NCI-H146 treated with DMSO at 0.1 percent for 48 hours (cell line): ENCODE measurements around the gene PAMR1.
A peak's percentile ranks its signal among the peaks of the same experiment; 100 is the strongest.

Source experiments
- DNase-seq: peaks from one replicate; lab custom pipeline; 2025; ENCODE audit not compliant: unreplicated experiment; lab: John Stamatoyannopoulos, UW

Gene PAMR1

GRCh38 chr11:35407041-35407440 lies 118.4 kb downstream of the PAMR1 start:
- DNase-seq: no peak

GRCh38 chr11:35404388-35404775 lies 121.0 kb downstream of the PAMR1 start:
- no peak for DNase-seq

- DNase-seq: no peak
Observed at GRCh38 chr11:35403765-35404387, 121.5 kb downstream of the PAMR1 start.

GRCh38 chr11:35402751-35403660 lies 122.4 kb downstream of the PAMR1 start:
- DNase-seq: no peak

- DNase-seq: no peak
Observed at GRCh38 chr11:35398881-35399280, 126.5 kb downstream of the PAMR1 start.

GRCh38 chr11:35394941-35395340 lies 130.5 kb downstream of the PAMR1 start:
- no peak for DNase-seq

- no peak for DNase-seq
Observed at GRCh38 chr11:35393098-35393497, 132.3 kb downstream of the PAMR1 start.

- DNase-seq: peak; percentile 35
Observed at GRCh38 chr11:35391922-35392688, 133.3 kb downstream of the PAMR1 start.

GRCh38 chr11:35390737-35391682 lies 134.4 kb downstream of the PAMR1 start:
- no peak for DNase-seq

- DNase-seq: no peak
Observed at GRCh38 chr11:35389897-35390465, 135.4 kb downstream of the PAMR1 start.

- no peak for DNase-seq
Observed at GRCh38 chr11:35389112-35389511, 136.3 kb downstream of the PAMR1 start.

- DNase-seq: no peak
Observed at GRCh38 chr11:35388061-35388460, 137.4 kb downstream of the PAMR1 start.

- no peak for DNase-seq
Observed at GRCh38 chr11:35387111-35387982, 138.1 kb downstream of the PAMR1 start.

- DNase-seq: no peak
Observed at GRCh38 chr11:35383953-35384352, 141.5 kb downstream of the PAMR1 start.
